ENCODE measurements around the gene BHLHE23. TPM values are rescaled to one million over a fixed set of nuclear protein-coding genes. Genes with fewer than 3 reads are reported as not detected.

Gene BHLHE23
- total RNA-seq, 4 donors from 2014 or later, result not detected

DNA sequence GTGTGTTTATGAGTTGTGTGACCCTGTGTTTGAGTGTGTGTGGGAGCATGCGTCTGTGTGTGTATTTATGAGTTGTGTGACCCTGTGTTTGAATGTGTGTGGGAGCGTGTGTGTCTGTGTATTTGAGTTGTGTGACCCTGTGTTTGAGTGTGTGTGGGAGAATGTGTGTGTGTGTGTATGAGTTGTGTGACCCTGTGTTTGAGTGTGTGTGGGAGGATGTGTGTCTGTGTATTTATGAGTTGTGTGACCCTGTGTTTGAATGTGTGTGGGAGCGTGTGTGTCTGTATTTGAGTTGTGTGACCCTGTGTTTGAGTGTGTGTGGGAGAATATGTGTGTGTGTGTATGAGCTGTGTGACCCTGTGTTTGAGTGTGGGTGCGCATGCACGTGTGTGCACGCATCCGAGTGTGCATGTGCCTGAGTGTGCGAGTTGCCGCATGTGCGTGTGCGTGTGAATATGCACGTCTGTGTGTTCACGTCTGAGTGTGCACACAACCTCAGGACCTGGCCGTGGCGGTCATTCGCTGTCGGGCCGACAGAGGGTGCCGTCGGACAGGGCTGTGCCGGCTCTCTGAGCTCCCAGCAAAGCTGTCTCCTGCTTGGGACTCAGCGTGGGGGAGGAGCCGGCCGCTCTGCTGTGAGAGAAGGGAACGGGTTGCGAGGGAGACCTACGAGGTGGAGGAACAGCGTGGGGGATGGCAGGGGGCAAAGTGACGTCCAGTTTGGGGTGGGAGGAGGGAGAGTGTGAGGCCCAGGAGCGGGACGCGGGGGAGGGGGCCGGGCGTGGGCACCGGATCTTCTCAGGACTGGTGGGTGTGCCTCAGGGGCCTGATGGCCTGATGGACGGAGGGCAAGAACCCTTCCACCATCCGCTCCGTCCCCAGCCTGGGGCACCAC is 34.6 kb downstream of the BHLHE23 start:
- in situ Hi-C loops (cut with MboI; ENCODE audit: low sequenced_read_pairs in 4 of 4) (no loop called here), intact Hi-C loops (cut with DNase I; ENCODE audit: low total_unique reads) (loop anchor here (1.0 kb wide), 2 partner anchors 37 to 72 kb away; no protein-coding TSS in a partner anchor)
- Histone ChIP-seq H3K27me3 (peaks cover 55 to 64% (median 56%) of the 10 kb centered on the region in 3 donors), H3K4me3 (peak overlapping the region in 2 of 4 donors; percentile 37 to 40), H3K27ac (no peak overlapping the region), H3K4me1 (peaks cover 0 to 4% of the 10 kb centered on the region in 2 donors), H3K9me3 (no peaks in the 10 kb centered on the region), H3K36me3 (no peaks in the 10 kb centered on the region)
- TF ChIP-seq, protein P1, sequence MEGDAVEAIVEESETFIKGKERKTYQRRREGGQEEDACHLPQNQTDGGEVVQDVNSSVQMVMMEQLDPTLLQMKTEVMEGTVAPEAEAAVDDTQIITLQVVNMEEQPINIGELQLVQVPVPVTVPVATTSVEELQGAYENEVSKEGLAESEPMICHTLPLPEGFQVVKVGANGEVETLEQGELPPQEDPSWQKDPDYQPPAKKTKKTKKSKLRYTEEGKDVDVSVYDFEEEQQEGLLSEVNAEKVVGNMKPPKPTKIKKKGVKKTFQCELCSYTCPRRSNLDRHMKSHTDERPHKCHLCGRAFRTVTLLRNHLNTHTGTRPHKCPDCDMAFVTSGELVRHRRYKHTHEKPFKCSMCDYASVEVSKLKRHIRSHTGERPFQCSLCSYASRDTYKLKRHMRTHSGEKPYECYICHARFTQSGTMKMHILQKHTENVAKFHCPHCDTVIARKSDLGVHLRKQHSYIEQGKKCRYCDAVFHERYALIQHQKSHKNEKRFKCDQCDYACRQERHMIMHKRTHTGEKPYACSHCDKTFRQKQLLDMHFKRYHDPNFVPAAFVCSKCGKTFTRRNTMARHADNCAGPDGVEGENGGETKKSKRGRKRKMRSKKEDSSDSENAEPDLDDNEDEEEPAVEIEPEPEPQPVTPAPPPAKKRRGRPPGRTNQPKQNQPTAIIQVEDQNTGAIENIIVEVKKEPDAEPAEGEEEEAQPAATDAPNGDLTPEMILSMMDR (IDR thresholded peaks at IDR 0.05 in 4 of 5, conservative IDR thresholded peaks at IDR 0.05 in 1 of 5), result peak; percentile 75 to 90 (median 87)
- no peak for TF ChIP-seq POLR2A (IDR thresholded peaks at IDR 0.05)
- peak; percentile 68 to 70 for DNase-seq
- peak; percentile 89 for ATAC-seq

DNA sequence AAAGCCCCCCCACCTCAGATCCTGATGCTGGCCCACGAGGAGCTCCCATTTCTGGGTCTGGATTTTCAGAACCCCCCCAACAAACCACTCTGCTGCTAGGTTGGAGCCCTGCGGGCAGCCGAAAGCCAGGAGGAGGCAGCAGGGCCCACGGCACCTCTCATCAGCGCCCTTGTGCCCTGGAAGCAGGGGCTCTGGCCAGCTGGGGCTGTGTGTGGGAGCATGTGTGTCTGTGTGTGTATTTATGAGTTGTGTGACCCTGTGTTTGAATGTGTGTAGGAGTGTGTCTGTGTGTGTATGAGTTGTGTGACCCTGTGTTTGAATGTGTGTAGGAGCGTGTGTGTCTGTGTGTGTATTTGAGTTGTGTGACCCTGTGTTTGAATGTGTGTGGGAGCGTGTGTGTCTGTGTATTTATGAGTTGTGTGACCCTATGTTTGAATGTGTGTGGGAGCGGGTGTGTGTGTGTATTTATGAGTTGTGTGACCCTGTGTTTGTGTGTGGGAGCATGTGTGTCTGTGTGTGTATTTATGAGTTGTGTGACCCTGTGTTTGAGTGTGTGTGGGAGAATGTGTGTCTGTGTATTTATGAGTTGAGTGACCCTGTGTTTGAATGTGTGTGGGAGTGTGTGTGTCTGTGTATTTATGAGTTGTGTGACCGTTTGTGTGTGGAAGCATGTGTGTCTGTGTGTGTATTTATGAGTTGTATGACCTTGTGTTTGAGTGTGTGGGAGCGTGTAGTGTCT is 35.4 kb downstream of the BHLHE23 start:
- no peak for ATAC-seq
- in situ Hi-C loops (cut with MboI; ENCODE audit: low sequenced_read_pairs in 4 of 4), result no loop called here

DNA sequence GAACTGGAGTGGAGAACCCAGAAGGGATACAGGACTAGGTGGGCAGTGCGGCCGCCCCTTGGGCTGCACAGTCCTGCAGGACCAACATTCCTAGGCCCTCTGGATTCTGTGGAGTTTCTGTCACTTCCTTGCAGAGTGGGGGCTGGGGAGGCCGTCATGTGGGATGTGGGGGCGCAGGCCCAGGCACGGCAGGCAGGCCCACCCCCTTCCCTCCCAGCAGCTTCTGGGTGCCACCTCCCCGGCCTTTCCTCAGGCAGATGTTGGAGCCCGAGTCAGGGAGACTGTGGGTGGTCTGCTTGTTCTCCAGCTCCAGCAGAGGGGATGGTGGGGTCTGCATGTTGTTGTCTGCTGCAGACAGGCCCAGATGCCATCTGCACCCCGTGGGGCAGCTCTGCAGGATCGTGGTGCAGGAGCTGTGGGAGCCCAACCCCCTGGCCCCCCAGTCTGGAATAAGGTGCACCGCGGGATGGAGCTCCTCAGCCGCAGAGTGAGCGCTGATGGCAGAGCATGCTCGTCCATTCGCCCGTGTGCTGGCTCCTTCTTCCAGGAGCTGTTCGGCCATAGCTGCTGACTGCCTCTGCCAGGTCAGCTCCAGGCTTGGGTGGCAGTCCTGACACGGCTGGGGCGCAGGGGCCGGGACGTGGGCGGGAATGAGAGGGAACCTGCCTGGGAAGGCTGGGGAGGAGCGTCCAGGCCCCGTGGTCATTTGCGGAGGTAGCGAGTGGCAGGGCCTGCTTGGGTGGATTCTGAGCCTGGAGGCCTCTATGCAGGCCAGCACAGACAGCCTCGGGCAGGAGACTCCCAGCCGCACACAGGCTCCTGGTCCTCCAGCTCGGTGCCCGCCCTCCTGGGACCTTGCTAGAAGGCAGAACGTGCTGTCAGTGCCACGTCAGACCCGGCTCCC is 36.2 kb downstream of the BHLHE23 start:
- intact Hi-C loops (cut with DNase I; ENCODE audit: low total_unique reads), result no loop called here
- Histone ChIP-seq H3K27ac (no peak overlapping the region), H3K27me3 (peaks cover 39 to 52% (median 40%) of the 10 kb centered on the region in 3 donors), H3K4me1 (peaks cover 0 to 4% of the 10 kb centered on the region in 2 donors), H3K4me3 (no peak overlapping the region), H3K9me3 (no peaks in the 10 kb centered on the region), H3K36me3 (no peaks in the 10 kb centered on the region)
- DNase-seq (no peak), ATAC-seq (no peak)
- TF ChIP-seq, protein P1 (IDR thresholded peaks at IDR 0.05 in 4 of 5, conservative IDR thresholded peaks at IDR 0.05 in 1 of 5), result no peak
- TF ChIP-seq POLR2A (IDR thresholded peaks at IDR 0.05), result no peak
- in situ Hi-C loops (cut with MboI; ENCODE audit: low sequenced_read_pairs in 4 of 4), result no loop called here

More for the DNA sequence above, 35.4 kb downstream of the BHLHE23 start:
- H3K27me3 ChIP-seq, result peaks cover 47 to 60% (median 48%) of the 10 kb centered on the region in 3 donors
- no peak for TF ChIP-seq POLR2A (IDR thresholded peaks at IDR 0.05)
- TF ChIP-seq, protein P1 (IDR thresholded peaks at IDR 0.05 in 4 of 5, conservative IDR thresholded peaks at IDR 0.05 in 1 of 5), result no peak
- H3K27ac ChIP-seq, result no peak overlapping the region
- intact Hi-C loops (cut with DNase I; ENCODE audit: low total_unique reads), result no loop called here
- no peaks in the 10 kb centered on the region for H3K36me3 ChIP-seq
- no peaks in the 10 kb centered on the region for H3K9me3 ChIP-seq
- H3K4me3 ChIP-seq, result no peak overlapping the region
- H3K4me1 ChIP-seq, result peaks cover 0 to 4% of the 10 kb centered on the region in 2 donors
- no peak for DNase-seq

DNA sequence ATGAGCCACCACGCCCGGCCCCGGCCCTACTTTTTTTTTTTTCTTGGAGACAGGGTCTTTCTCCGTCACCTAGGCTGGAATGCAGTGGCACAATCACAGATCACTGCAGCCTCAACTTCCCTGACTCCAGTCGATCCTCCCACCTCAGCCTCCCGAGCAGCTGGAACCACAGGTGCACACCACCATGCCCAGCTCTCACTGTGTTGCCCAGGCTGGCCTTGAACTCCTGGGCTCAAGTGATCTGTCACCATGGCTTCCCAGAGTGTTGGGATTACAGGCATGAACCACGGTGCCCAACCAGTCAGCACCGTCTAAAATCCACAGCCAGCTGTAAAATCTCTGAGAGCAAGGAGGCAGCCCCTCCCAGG is 36.8 kb downstream of the BHLHE23 start:
- no peak for DNase-seq
- in situ Hi-C loops (cut with MboI; ENCODE audit: low sequenced_read_pairs in 4 of 4), result no loop called here
- Histone ChIP-seq H3K27ac (no peak overlapping the region), H3K27me3 (peaks cover 33 to 46% (median 34%) of the 10 kb centered on the region in 3 donors), H3K4me1 (peaks cover 0 to 4% of the 10 kb centered on the region in 2 donors), H3K4me3 (no peak overlapping the region), H3K9me3 (no peaks in the 10 kb centered on the region), H3K36me3 (no peaks in the 10 kb centered on the region)
- intact Hi-C loops (cut with DNase I; ENCODE audit: low total_unique reads), result no loop called here
- no peak for TF ChIP-seq POLR2A (IDR thresholded peaks at IDR 0.05)
- TF ChIP-seq, protein P1 (IDR thresholded peaks at IDR 0.05 in 4 of 5, conservative IDR thresholded peaks at IDR 0.05 in 1 of 5), result no peak
- no peak for ATAC-seq

Measured in gastrocnemius medialis (tissue), 4 donors.